Neuronal stem cell (in vitro differentiated cells): Measurements from ENCODE around the gene MACIR.

Experiments
- DNase-seq: peaks from one replicate; pipeline ENCODE4 v3.0.0-alpha.2; 2013; ENCODE audit warnings: low spot score
- H2AFZ ChIP-seq: one replicate; pipeline ENCODE4 v1.6.1; 2013; ENCODE audit warnings: mild to moderate bottlenecking, low read length, inconsistent platforms
- H2AK5ac ChIP-seq: 2 replicates; pipeline ENCODE4 v1.6.1; 2013; ENCODE audit warnings: low read depth, mild to moderate bottlenecking, inconsistent platforms, low read length, moderate library complexity, mixed read lengths
- H2BK120ac ChIP-seq: 2 replicates; pipeline ENCODE4 v1.6.1; 2013; ENCODE audit warnings: low read depth, mild to moderate bottlenecking, inconsistent platforms, low read length, moderate library complexity, mixed read lengths
- H2BK12ac ChIP-seq: one replicate; pipeline ENCODE4 v1.6.1; 2013; ENCODE audit warnings: low read length, inconsistent platforms
- H2BK15ac ChIP-seq: 2 replicates; pipeline ENCODE4 v1.6.1; 2013; ENCODE audit warnings: mild to moderate bottlenecking, low read length, inconsistent platforms, mixed read lengths
- H2BK5ac ChIP-seq: one replicate; pipeline ENCODE4 v1.6.1; 2013; ENCODE audit warnings: inconsistent platforms, mild to moderate bottlenecking, low read length, moderate library complexity
- H3K14ac ChIP-seq: one replicate; pipeline ENCODE4 v1.6.1; 2013; ENCODE audit warnings: low read length, inconsistent platforms
- H3K18ac ChIP-seq: 2 replicates; pipeline ENCODE4 v1.6.1; 2013; ENCODE audit warnings: low read length, inconsistent platforms
- H3K23ac ChIP-seq: 2 replicates; pipeline ENCODE4 v1.6.1; 2013; ENCODE audit warnings: low read depth, mild to moderate bottlenecking, mixed read lengths, low read length, inconsistent platforms; ENCODE audit not compliant: poor library complexity
- H3K27ac ChIP-seq: replicated peaks from 3 replicates; pipeline ENCODE4 v1.5.1; 2013; ENCODE audit warnings: low read length, inconsistent platforms
- H3K27me3 ChIP-seq, 3 experiments: 2 replicates each; pipeline ENCODE4 v1.6.1; 2013; ENCODE audit warnings: low read length in 3 of 3, mild to moderate bottlenecking in 2 of 3, inconsistent platforms in 1 of 3, low read depth in 1 of 3, mixed read lengths in 1 of 3, moderate library complexity in 1 of 3; ENCODE audit not compliant: control insufficient read depth in 3 of 3, insufficient read depth in 3 of 3
- H3K36me3 ChIP-seq, 2 donors: replicated peaks in 1 of 2; 2 replicates each; pipeline ENCODE4 v1.6.1; 2013; ENCODE audit warnings: low read length in 2 of 2; ENCODE audit not compliant: control insufficient read depth in 2 of 2, insufficient read depth in 2 of 2
- H3K4ac ChIP-seq: 2 replicates; pipeline ENCODE4 v1.6.1; 2013; ENCODE audit warnings: inconsistent platforms, mild to moderate bottlenecking, low read length, moderate library complexity
- H3K4me1 ChIP-seq, 2 donors: 1 replicate in 1 of 2; 2 replicates in 1 of 2; pipeline ENCODE4 v1.6.1; 2013; ENCODE audit warnings: low read length in 2 of 2, low read depth in 1 of 2; ENCODE audit not compliant: control insufficient read depth in 2 of 2, insufficient read depth in 1 of 2
- H3K4me2 ChIP-seq: one replicate; pipeline ENCODE4 v1.6.1; 2013; ENCODE audit warnings: mild to moderate bottlenecking, low read length, inconsistent platforms; ENCODE audit not compliant: insufficient read depth, poor library complexity, severe bottlenecking
- H3K4me3 ChIP-seq, 2 donors: 2 replicates each; pipeline ENCODE4 v1.5.1; 2013; ENCODE audit warnings: low read length in 2 of 2, mild to moderate bottlenecking in 2 of 2, inconsistent platforms in 1 of 2, moderate library complexity in 1 of 2
- H3K79me1 ChIP-seq: one replicate; pipeline ENCODE4 v1.6.1; 2013; ENCODE audit warnings: low read depth, mild to moderate bottlenecking, inconsistent platforms, low read length, moderate library complexity
- H3K9ac ChIP-seq: one replicate; pipeline ENCODE4 v1.6.1; 2013; ENCODE audit warnings: mild to moderate bottlenecking, low read depth, low read length, inconsistent platforms; ENCODE audit not compliant: poor library complexity
- H3K9me3 ChIP-seq, 2 donors: replicated peaks in 1 of 2; 2 replicates each; pipeline versions ENCODE3 to v1.6.1; 2013; ENCODE audit warnings: low read length in 2 of 2, mild to moderate bottlenecking in 2 of 2, inconsistent platforms in 1 of 2, low read depth in 1 of 2, mixed read lengths in 1 of 2, moderate library complexity in 1 of 2; ENCODE audit not compliant: control insufficient read depth in 2 of 2, insufficient read depth in 1 of 2
- H4K8ac ChIP-seq: one replicate; pipeline ENCODE4 v1.6.1; 2013; ENCODE audit warnings: low read depth, mild to moderate bottlenecking, inconsistent platforms, low read length, moderate library complexity
- H4K91ac ChIP-seq: one replicate; pipeline ENCODE4 v1.6.1; 2013; ENCODE audit warnings: low read length, low read depth, mild to moderate bottlenecking, inconsistent platforms; ENCODE audit not compliant: poor library complexity
- WGBS, 2 donors: extraction: QIAGEN DNeasy Blood & Tissue Kit; methylation state at CpG; one replicate each; pipeline ENCODE4 v1.1.7; 2013; ENCODE audit warnings: missing lambda C conversion rate in 2 of 2, mixed read lengths in 1 of 2; ENCODE audit not compliant: insufficient read length in 2 of 2, insufficient replicate concordance in 1 of 2; ENCODE audit errors: extremely low coverage in 2 of 2; 5-methylcytosine and 5-hydroxymethylcytosine counted together

The MACIR gene

GRCh38 chr5:103327451-103327850, 68.9 kb downstream of the MACIR start:
- Histone ChIP-seq H3K9me3 (peaks cover 1 to 6% of the 10 kb centered on the region in 2 donors), H2BK12ac (no peak overlapping the region), H2AK5ac (no peak overlapping the region), H2BK120ac (no peak overlapping the region), H3K14ac (no peak overlapping the region), H2BK15ac (no peak overlapping the region), H2BK5ac (no peak overlapping the region), H2AFZ (no peak overlapping the region), H3K27me3 (no peaks in the 10 kb centered on the region), H3K9ac (no peak overlapping the region), H3K18ac (no peak overlapping the region), H3K4me3 (no peak overlapping the region), H4K91ac (no peak overlapping the region), H3K4me1 (no peaks in the 10 kb centered on the region), H3K4ac (no peak overlapping the region), H3K4me2 (no peak overlapping the region), H4K8ac (no peak overlapping the region), H3K79me1 (no peaks in the 10 kb centered on the region), H3K27ac (no peak overlapping the region), H3K23ac (no peak overlapping the region), H3K36me3 (no peaks in the 10 kb centered on the region)
- WGBS, 2 donors, result no CpG with 5 or more reads among the region's 1 CpG
- DNase-seq, result no peak

GRCh38 chr5:103327893-103328292, 69.3 kb downstream of the MACIR start:
- no peak overlapping the region for H3K4me2 ChIP-seq
- no peak overlapping the region for H2BK12ac ChIP-seq
- no peak overlapping the region for H2AFZ ChIP-seq
- H4K91ac ChIP-seq, result no peak overlapping the region
- H3K18ac ChIP-seq, result no peak overlapping the region
- H3K36me3 ChIP-seq, result no peaks in the 10 kb centered on the region
- no peak overlapping the region for H3K14ac ChIP-seq
- H3K27ac ChIP-seq, result no peak overlapping the region
- H3K27me3 ChIP-seq, result no peaks in the 10 kb centered on the region
- no peak overlapping the region for H3K9ac ChIP-seq
- H2BK15ac ChIP-seq, result no peak overlapping the region
- no peak for DNase-seq
- H2AK5ac ChIP-seq, result no peak overlapping the region
- no peak overlapping the region for H4K8ac ChIP-seq
- H2BK5ac ChIP-seq, result no peak overlapping the region
- no peak overlapping the region for H2BK120ac ChIP-seq
- H3K9me3 ChIP-seq, result peaks cover 1 to 6% of the 10 kb centered on the region in 2 donors
- H3K23ac ChIP-seq, result no peak overlapping the region
- no peaks in the 10 kb centered on the region for H3K79me1 ChIP-seq
- no peak overlapping the region for H3K4me3 ChIP-seq
- H3K4ac ChIP-seq, result no peak overlapping the region
- no peaks in the 10 kb centered on the region for H3K4me1 ChIP-seq
